HG02852 (cell line): Measurements from ENCODE around the gene CLCN3.
A peak's percentile ranks its signal among the peaks of the same experiment; 100 is the strongest.
"Not testable (repeated sequence)": the region's sequence is repeated elsewhere in the genome, so short reads cannot be mapped to it uniquely, and the experiment has no call there.

Experiments used
- ATAC-seq: cut with Tn5 transposase; IDR thresholded peaks from one replicate; pipeline ENCODE4 v1.9.1; 2021; ENCODE audit warnings: mild to moderate bottlenecking, moderate library complexity; ENCODE audit not compliant: unreplicated experiment

Gene CLCN3

DNA sequence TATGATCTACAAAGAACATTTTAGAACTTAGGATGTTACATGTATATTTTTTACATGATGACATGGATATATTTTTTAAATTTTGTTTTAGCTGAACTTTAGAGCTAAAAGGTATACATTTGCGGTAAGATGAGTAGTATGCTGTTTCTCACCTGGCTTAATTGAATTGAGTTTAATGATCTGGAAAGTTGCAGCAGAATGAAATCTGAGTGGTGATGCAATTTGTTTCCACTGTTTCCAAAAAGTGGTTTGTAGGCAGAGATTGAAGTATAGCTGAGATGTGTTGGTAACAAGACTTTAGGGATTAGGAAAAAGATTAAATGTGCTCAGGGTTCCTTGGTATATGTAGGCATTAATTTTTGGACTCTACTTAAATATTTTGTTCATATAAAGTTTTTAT, 69.3 kb downstream of the CLCN3 start:
- no peak for ATAC-seq

DNA sequence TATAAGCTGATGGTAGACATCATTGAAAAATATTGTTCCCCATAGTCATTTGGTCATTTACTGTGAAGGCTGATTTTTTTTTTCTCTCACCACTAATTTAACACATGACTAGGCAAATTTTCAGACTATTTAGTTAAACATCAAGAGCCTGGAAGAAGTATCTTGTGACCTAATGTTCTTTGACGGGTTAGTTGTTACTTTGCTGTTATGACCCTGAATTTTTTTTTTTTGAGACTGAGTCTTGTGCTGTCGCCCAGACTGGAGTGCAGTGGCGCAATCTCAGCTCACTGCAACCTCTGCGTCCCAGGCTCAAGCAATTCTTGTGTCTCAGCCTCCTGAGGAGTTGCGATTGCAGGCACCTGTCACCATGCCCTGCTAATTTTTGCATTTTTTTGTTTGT, 70.4 kb downstream of the CLCN3 start:
- ATAC-seq = no peak

DNA sequence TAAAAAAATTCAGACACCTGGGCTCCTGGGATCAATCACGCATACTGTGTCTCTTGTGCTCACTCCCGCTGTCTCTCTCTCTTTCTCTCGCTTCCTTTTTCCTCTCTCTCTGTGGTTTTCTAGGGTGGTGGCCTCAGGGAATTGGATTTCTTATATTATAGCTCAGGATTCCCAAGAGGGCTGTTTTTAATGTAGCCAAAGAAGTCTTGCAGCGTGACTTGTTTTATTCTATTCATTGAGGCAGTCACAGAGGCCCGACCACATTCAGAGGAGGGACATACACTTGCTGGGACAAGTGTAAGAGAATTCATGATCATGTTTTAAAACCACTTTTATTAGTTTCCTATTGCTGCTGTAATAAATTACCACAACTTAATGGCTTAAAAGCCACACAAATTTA, 78.0 kb downstream of the CLCN3 start:
- no peak for ATAC-seq

DNA sequence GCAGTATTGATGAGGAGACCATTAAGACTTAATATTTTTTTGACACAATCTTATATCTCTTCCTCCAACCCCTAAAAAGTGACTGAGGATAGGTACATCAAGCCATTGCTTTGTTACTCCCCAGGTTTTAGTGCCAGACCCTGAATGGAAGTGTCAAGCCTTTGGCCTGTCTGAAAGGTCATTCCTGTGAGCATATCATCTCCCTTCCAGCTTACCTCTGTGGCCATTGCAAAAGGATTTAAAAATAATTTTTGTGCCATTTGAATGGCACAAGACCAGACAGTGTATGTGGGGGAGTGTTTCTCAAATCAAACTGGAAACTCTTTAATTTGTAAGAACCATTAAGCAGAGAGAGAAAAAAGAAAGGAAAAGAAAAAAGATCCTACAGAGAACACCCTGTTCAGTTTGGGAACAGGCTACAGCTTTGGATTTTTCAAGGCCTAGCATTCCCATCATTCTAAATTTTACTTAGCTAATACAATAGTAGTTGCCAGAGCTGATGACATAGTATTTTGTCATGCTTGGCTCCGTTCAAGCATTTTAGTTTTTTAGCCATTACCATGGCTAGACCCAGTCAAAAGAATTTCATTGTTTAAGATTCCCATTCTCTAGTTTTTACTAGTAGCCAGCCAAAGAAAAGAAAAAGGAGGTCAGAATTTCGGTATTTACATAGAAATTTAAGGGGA, 87.7 kb downstream of the CLCN3 start:
- no peak for ATAC-seq

DNA sequence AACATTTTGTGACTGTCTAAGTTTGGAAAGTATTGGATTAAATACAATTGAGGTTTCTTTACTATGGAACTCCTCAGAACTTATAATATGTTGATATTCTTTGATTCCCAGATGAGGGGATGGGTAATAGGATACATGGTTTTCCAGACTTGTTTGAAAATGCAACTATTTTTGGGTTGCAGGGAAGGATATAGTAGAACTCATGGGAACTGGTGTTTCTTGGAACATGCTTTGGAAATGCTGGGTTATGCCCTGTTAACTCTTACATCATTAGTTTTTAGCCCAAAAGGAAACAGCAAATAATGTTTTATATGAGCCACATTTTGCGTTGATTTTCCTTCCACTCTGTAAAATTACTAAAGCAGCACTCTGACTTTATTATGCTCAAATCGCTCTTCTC, 95.4 kb downstream of the CLCN3 start:
- no peak for ATAC-seq

DNA sequence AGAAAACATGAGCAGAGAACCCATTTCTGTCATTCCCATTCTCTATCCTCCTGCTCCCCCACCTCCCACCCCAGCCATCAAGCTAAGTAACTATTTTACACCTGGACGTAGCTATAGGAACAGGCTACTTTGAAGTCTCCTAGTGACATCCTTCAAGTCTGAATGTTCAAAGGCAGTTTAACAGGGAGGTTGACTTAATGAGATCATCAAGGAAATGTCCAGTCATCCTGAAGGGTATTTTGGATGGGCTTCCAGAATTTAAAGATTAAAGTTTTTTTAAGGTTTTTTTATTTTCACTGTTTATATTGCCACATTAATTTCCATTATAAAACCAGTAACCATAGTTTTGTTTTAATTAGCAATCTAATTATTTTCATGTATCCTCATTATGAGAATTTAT, 96.3 kb downstream of the CLCN3 start:
- ATAC-seq = no peak

DNA sequence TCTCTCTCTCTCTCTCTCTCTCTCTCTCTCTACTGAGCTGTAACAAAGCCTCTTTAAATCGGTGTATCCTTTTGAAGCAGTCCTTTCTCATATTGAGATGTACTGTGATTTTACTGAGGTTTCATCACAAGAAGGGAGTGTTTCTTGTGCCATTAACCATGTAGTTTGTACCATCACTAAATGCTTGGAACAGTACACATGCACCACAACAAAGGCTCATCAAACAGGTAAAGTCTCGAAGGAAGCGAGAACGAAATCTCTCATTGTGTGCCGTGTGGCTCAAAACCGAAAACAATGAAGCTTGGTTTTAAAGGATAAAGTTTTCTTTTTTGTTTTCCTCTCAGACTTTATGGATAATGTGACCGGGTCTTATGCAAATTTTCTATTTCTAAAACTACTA, 100.2 kb downstream of the CLCN3 start:
- no peak for ATAC-seq

DNA sequence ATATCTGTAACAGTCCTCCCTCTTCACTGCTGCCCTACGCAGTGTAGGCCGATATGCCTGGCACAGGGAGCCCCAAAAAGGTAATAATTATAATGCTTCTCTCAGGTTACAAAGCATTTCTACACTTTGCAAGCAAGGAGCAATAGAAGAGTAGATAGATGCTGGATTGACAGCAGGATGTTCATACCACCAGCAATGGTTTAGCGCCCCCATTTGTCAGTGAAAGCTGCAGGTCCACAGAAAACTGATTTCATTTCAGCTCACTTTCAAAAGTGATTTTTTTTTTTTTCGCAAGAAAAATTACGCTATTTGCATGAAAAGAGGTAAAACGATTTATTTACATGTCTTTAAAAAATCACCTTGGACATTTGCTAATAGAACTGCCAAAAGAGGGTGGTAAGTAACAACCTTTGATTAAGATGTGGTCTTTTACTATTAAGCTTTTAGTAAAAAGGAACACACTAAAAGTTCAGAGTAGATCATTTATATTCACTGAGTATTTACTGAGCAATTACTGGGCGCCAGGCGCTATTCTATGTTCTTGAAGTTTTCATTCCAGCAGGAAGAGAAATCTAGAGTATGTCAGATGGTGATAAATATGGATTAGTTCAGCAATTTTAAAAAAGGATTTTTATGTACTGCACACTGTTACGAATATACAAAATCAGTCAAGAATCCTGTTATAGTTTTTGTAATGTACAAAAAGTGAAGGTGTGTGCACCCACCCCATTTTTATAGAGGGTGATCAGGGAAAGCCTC, 103.0 kb downstream of the CLCN3 start:
- no peak for ATAC-seq

DNA sequence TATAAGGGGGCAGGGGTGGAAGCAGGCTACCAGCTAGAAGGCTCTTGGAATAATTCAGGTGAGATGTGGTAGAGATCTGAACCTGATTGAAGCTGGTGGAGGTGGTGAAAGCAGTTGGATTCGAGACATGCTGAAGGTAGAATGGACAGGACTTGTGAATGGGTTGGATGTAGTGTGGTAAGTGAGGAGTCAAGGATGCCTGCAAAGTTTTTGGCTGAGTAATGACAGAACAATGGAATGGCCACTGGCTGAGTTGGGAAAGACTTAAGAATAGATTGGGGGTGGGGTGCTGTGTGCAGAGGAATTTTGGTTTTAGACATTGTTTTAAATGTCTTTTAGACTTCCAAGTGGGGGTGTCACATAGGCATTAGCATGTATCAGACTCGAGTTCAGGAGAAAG, 103.9 kb downstream of the CLCN3 start:
- no peak for ATAC-seq

DNA sequence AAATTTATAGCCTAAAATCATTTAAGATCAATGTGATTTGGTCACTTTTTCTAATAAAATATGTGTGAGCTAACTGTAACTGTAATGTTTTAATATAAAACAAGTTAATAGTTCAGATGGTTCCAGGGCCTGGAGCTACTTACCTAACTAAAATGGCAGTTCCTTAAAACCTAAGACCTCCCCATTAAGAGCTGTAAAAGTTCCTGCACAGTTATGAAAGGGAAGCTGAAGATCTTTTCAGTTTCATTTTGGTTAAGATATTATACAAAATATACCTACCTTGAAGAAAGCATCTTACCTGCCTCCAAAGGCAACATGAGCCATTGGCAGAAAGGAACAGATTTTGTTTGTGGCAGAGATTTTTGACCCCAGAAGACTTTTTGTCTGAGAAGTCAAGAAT, 107.2 kb downstream of the CLCN3 start:
- ATAC-seq = peak; percentile 58

DNA sequence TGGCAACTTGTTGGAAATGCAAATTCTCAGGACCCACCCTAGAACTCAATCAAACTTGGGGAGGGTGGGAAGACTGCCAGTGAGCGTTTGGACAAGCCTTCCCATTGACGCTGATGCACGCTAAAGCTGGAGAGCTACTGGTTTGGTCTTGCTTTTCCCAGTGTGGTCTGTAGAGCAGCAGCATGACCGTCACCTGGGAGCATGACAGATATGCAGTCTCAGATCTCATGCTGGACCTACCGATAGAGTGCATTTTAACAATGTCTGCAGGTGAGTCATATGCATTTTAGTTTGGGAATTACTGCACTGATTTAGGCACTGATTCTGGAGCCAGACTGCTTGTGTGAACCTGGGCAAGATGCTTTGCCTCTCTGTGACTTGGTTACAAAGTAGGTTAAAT, 110.2 kb downstream of the CLCN3 start:
- no peak for ATAC-seq

DNA sequence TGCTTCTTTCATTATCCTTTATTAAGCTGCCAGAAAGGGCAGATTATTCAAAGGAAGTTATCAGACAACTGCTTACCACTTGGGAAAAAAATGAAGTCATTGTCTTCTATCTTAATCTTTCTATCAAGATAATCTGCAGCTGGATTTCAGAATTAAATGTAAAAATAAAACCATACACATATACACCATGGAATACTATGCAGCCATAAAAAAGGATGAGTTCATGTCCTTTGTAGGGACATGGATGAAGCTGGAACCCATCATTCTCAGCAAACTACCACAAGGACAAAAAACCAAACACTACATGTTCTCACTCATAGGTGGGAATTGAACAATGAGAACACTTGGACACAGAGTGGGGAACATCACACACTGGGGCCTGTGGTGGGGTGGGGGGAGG, 118.2 kb downstream of the CLCN3 start:
- ATAC-seq = not testable (repeated sequence)

DNA sequence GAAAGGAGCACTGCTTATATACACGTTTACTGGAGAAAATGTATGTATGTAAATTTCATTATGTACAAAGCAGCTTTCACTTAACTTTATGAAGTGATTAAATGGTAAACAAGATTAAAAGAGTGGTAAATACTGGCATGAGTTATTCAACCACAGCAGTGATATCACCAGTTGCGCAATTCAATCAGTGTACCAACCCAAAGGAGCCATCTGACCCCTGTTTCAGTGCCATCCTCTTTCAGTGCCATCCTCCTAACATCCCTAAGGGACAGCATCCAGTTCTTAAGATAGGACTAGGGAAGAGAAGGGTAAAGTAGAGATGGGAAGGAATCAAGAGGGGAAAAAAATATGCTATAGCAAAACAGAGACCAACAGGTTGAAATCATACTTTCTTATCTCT, 121.2 kb downstream of the CLCN3 start:
- no peak for ATAC-seq

DNA sequence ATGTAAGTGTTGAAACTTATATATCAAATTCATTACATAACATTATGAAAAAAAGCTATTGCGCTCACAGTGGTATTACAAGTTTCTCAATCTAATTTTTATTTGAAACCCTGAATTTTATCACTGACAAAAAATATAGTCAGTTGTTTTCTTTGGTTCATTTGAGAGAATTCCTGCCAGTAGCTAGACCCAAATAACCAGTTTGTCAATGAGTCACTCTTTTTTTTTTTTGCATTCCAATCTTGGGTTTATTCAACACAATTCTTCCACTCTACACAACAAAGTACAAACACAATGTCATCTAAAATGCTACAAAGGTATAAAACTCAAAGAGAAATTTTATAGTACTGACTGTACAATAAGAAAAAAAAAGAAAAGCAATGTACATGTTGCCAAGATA, 124.2 kb downstream of the CLCN3 start:
- no peak for ATAC-seq

DNA sequence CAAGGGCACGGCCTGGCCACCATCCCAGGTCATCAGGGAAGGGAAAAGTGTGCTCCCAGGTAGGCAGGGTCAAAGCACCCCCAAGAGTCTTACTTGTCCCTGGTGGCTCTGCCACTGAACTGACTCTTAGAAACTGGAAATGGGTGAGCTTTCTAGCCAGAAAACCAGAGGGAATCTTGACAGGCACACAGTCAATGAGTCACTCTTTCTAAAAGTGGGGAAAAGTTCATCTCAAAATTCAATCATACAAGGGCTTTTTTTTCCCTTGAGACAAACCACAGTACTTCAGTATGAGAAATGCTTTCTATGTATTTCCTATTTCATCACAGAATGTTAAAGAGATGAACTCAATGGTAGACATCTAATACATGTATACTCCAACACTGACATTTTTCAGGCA, 124.9 kb downstream of the CLCN3 start:
- ATAC-seq = no peak

DNA sequence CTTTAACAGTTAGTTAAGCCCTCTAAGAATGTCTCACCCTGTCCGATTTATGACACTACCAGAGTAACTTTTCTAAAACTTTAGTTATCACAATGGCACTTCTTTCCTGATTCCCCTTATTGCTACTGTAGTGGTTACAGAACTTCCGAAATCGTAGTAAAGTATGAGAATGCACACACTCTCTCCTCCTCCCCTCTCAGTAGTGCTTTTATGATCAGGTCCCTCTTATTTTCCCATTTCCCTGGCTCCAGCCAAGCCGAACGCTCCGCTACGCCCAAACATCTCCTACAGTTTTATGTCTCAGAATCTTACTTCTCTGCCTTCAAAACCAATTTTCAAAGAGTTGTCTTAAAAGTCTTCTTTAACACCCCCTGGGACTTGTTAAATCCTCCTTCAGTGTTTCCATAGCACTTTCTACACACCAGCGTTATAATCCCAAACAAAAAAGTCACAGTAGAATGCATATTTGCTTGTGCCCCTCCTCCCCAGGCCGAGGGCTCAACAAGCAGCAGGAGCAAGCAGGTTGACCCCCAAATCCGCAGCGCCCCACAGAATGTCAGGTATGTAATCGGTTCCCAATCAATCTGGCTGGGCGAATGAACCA, 136.7 kb downstream of the CLCN3 start:
- ATAC-seq = peak; percentile 25

DNA sequence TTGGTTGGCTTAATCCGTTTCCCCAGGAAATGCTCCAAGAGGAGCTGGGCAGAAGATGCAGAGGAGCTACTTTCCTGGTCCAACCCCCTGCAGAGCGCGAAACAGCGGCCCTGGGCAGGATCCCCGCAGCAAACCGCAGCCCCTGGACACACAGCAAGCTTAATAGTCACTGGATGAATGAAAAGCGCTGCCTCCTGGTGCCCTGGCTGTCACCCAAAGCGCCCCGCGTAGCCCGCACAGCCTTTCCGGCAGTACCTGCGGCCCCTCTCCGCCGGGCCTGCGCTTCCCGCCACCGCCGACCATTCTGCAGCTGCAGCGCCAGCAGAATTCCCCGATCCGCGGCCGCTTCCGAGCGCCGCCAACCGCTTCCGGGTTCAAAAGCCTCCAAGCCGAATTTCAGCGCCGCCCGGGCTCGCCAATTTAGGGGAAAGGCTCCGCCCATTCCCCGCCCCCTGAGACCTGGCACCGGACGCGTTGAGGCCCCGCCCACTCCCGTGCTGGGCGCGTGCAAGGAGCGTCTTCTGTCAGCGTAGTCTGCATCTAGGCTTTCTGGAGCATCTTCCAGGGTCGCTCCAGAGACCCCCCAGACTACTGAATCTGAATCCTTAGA, 137.3 kb downstream of the CLCN3 start, which contains the start of gene HPF1:
HPF1 (minus strand) TSS at position 370 of the 610 bp plus-strand sequence; CDS start at position 303, 67 bp downstream.
- peak; percentile 92 for ATAC-seq

DNA sequence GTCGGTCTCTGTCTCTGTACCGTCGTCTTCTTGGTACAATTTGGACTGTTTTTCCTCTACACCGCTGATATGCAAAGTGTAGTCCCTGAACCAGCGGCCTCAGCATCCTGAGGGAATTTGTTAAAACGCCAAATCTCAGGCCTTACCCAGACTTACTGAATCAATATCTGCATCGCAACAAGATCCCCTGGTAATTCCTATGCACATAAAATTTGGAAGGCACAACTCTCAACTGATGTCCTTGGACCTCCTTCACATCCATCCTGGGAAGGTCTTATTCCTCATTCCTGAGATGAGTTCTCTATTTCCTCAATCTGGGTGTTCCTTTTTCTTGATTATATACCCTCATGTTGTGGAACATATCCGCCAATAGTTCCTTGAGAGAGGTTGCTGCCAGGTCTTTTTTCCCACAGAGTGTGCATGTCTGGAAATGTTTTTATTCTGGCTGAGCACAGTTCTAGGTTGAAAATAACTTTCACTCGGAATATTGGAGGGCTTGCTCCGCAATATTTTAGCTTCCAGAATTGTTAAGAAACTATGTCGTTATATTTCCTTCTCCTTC, 138.1 kb downstream of the CLCN3 start:
- ATAC-seq = no peak

DNA sequence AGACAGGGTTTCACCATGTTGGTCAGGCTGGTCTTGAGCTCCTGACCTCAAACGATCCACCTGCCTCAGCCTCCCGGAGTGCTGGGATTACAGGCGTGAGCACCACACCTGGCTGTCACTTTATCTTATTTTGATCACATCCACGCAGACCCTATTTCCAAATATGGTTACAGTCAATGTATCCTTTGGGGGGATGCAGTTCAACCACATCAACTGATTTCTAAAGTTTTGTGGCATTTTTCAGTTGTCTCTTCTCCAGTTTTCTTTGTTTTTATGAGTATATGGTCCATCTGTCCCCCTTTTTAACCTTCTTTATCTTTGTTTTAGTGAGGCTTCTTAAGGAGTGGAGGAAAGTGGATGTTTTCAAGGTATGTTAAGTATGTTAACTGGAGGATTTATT, 141.5 kb downstream of the CLCN3 start:
- ATAC-seq = no peak

DNA sequence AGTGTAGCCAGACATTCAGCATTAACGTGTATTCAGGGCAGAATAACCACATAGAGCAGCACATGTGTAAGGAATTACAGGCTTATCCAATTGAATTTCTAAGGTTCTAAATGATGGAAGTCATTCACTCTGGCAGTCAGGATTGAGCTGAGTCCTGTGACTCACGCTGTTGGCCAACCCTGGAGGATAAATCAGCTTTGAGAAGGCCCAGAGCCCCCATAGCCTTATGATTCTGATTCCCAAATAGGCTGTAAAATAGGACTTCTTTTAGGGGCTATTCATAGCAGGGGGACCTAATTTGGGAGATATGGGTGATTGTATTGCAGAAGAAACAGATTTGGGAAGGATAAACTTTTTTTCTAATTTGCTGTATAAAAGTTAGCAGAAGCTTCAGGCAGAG, 145.5 kb downstream of the CLCN3 start:
- no peak for ATAC-seq

DNA sequence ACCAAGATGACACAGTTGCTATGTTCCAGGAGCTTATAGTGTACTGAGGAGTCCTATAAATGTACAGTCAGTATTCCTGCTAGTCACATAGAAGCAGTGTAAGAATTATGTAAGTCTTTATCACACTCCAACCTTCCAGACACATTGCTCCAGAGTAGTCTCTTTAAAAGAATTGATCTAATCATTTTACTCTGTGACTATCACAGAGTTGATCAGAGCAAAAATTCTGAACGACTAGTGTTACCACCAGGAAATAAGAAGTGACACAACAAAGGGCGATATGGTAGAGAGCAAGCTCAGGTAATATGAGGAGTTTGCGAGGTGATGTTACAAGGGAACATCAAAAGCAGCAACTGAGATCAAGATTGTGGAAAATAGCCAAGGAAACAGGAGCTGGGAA, 146.4 kb downstream of the CLCN3 start:
- no peak for ATAC-seq
